GM21381 (cell line): ENCODE results near the gene KRT10.
"Not testable (repeated sequence)": the region's sequence is repeated elsewhere in the genome, so short reads cannot be mapped to it uniquely, and the experiment has no call there.

Experiments
- ATAC-seq: cut with Tn5 transposase; IDR thresholded peaks from one replicate; pipeline ENCODE4 v1.9.1; 2021; ENCODE audit warnings: mild to moderate bottlenecking, moderate library complexity; ENCODE audit not compliant: unreplicated experiment

The KRT10 gene

DNA sequence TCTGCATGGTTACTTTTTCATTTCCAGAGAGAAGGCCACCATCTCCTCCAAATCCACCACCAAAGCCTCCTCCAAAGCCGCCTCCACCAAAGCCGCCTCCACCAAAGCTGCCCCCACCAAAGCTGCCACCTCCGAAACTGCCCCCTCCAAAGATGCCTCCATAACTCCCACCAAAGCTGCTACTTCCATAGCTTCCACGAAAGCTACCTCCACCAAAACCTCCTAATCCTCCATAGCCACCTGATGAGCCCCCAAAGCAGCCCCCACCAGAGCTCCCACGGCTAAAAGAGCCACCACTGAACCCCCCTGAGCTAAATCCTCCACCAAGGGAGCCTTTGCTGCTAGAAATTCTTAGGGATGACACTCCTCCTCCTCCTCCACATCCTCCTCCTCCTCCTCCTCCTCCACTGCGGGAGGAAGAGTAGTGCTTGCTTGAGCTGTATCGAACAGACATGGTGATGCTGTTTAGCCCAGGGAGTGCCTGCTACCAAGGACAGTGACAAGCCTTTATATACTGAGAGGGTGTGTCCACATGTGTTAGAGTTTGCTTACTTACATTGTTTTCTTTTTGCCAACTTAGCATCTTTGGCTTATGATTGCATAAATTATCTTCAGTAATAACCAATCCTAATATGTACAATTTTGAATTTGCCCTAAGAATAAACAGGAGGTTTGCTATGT is at the start of gene KRT10:
TSS of gene KRT10 (minus strand) at position 483 of the 681 bp plus-strand sequence. CDS start at position 454, 29 bp downstream.
- ATAC-seq: no peak

DNA sequence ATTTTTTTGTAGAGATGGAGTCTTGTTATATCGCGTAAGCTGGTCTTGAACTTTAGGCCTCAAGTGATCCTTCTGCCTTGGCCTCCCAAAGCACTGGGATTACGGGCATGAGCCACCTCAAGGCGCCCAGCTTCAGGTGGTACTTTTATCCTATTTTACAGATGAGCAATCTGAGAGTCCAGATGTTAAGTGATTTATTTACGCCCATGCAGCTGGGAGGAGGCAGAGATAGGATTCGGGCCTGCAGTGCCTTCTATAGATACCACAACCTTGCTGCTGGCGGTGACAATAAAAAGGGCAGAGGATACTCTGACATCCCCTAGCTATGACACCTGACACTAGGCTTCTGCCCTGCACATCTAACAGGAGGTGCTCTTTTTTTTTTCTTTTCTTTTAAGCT is 48.9 kb upstream of the KRT10 start:
- no peak for ATAC-seq

DNA sequence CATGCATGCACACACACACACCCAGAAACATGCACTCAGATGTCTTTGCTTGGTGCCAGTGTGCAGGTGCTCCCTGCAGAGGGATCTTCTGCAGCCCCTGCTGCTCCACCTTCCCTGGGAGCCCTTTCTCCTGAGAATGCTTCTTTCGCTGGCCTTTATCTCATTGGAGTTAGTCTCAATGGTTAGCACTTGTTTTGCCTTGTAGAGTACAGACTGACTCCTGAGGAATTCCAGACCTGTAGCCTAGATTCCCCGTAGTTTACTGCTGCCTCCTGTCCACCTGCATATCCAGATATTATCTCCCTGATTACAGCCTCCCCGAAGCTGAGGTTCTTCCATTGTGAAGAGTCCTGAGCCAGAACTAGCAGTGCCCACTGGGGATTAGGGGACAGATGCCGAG is 47.7 kb upstream of the KRT10 start:
- ATAC-seq: no peak

- no peak for ATAC-seq
Measured at GRCh38 chr17:40866838-40867237, 44.4 kb upstream of the KRT10 start, which contains the start of gene KRT12. TSS of gene KRT12 (minus strand) at chr17:40867223. CDS start at chr17:40867186, 37 bp downstream.

DNA sequence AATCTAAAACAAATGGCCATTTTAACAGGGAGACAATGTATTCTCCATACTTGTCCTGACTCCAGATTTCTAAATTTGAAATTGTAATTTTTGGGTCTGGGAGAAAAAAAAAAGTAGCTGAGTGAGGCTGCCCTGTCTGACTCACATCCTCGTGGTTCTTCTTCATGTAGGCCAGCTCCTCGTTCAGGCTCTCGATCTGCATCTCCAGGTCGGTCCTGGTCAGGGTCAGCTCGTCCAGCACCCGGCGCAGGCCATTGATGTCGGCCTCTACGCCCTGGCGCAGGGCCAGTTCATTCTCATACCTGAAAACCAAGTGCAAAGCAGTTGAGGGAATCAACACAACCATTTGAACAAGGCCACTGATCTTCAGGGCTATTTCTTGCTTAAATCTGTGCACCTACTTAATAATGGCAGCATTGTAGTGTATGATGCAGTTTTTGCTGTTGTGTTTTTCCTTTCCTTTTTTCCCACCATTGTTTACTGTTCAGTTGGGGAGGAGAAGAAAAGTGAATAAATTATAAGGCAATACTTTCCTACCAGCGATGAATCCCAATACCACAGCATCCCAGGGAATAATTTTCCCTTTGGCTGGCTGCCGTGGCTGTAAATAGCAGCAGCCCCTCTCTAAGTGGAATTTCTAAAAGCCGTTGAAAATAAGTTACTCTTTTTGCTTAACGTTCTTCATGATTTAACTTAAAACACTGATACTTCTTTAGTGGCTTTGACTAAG is 42.4 kb upstream of the KRT10 start:
- ATAC-seq: no peak

- ATAC-seq: no peak
Measured at GRCh38 chr17:40862985-40863733, 40.7 kb upstream of the KRT10 start.

- no peak for ATAC-seq
Measured at GRCh38 chr17:40859536-40859935, 37.1 kb upstream of the KRT10 start.

DNA sequence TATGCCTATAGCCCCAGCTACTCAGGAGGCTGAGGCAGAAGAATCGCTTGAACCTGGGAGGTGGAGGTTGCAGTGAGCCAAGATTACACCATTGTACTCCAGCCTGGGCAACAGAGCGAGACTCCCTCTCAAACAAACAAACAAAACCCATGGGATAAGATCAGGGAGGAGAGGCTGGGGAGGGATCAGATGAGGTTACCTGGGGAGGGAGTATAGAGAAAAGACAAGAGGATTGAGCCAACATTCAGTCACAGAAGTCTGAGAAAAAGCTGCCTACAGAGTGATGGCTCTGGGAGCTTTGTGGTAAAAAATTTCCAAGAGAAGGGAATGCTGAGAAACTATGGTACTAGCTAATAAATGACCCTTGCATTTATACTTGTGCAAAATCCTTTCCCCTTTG is 36.3 kb upstream of the KRT10 start:
- ATAC-seq: not testable (repeated sequence)

DNA sequence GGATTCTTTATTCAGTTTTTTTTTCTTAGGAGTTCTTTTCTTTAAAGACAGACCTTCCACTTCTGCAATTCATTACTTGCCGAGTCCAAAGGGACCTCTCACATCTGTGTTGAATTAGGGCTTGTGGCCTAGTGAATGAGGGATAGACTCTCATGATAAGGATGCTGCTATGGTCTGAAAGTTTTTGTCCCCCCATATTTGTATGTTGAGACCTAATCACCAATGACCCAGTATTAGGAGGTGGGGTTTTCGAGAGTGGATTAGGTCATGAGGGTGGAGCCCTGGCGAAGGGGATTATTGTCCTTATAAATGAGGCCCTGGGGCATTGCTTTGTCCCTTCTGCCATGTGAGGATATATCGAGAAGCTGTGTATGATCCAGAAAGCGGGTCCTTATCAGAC is 35.1 kb upstream of the KRT10 start:
- no peak for ATAC-seq

- ATAC-seq: no peak
Measured at GRCh38 chr17:40854175-40854814, 31.9 kb upstream of the KRT10 start.

GRCh38 chr17:40852364-40852763 is 29.9 kb upstream of the KRT10 start:
- no peak for ATAC-seq

GRCh38 chr17:40850293-40850972 is 28.0 kb upstream of the KRT10 start:
- no peak for ATAC-seq

DNA sequence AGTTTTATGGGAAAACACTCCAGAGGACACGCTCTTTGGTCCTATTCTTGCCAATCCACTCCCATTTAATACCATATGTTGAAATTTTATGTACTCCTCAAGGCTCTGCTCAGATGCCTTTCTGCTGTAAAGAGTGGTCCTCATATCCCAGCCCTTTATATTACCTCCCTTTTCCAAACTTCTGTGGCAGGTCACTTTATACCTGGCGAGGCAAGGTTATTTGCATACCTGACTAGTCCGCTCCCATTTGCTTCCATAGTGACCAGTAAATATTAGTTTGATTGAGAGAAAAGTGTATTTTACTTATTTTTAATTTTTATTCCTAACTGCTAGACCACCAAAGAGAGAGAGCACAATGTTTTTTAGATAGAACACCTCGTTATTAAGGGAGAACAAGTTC is 27.3 kb upstream of the KRT10 start:
- no peak for ATAC-seq

DNA sequence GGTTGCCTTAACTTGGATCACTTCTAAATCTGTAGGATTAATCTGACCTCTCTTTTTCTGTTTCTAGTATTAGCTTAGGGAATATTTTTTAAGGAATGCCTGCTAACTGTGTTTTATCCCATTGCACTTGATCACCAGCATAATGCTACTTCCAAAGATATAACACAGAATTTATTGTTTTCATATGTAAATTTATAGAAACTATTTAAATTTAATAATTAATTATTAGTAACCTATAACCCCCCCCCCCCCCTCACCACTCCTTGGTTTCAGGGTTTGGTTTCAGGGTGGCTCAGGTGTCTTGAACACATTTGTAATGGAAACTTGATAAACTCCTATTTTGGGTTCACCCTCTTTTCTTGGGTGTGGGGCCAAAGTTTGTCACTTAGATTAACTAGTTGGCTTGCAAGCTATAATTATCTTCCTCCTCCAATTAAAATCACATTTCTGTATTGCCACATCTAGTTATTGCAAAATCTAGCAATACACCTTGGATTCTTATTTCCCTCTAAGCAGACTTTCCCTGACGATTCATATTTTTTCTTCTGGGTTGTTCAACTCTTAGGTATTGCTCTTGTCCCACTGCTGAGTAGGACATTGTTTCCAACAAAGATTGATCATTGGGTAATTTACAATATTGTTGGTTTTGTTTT is 26.3 kb upstream of the KRT10 start:
- no peak for ATAC-seq

- ATAC-seq: no peak
Measured at GRCh38 chr17:40846515-40847144, 24.2 kb upstream of the KRT10 start.

DNA sequence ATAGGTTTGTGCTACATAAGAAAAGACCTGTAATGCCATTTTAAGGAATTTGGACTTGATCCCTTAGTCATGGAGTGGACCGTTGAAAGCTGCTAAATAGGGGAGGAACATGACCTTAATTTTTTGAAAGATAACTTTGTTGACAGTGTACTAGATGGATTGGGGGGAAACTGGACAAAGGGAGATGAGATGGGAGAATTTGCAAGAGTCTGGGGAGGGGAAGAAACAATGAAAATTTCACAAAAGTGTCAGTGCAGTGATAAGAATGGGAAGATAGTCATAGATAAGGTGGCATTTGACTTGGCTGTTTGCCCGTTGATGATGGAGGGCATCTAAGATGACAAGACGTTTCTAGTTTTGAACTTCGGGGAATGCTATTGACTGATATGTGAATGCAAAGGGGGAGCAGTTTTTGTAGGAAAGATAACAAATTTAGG is 22.3 kb upstream of the KRT10 start:
- no peak for ATAC-seq

DNA sequence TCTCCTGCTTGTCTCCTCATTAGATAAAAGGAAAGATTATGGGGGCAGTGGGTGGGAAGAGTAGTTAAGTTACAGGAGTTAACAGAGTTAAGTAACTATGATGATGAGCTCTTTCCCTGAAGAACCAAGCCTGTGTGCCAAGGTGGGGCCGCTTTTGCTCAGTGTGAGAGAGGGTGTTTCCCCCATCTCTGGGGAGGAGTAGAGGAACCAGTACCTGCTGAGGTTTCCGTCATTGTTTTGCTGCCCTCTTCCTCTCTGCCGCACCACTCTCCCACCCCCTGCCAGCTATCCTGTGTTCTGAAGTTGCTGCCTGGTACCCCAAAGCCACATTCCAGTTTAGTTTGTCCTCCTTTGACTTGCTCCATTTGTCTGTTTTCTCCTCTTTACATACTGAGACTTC is 20.8 kb upstream of the KRT10 start:
- no peak for ATAC-seq

DNA sequence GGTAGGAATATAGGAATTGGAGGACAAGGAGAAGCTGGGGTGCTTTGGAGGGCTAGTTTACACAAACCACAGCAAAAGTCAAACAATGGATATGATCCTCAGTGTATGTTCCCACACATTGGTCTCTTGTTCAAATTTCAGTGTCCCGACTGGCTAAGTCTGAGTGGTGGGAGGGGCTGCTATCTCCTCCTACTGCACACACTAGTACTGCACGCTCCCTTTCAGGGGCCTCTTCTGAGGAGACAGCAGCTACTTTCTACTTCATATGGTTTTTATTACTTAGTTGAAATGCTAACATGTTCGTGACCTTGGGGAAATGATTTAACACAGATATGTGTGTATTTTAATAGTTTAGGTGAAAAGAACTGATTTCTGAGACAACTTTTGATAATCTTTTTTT is 18.8 kb upstream of the KRT10 start:
- ATAC-seq: no peak

DNA sequence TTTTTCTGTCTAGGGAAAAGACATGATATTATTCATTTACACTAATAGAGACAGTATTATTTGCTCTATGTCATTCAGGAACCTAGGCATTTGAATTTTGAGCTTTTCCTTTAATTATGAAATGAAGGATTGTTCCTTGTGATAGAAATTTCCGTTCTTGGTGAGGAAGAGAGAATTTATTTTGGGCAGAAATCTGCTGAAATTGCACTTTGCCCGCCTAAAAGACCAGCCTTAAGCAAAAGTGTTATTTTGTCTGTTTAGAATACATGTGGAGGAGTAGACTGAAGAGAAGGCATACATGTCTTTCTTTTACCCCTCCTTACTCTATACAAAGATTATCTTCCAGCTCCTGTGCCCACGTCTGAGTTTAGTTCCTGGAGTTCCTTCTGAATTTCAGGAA is 16.8 kb upstream of the KRT10 start:
- no peak for ATAC-seq

DNA sequence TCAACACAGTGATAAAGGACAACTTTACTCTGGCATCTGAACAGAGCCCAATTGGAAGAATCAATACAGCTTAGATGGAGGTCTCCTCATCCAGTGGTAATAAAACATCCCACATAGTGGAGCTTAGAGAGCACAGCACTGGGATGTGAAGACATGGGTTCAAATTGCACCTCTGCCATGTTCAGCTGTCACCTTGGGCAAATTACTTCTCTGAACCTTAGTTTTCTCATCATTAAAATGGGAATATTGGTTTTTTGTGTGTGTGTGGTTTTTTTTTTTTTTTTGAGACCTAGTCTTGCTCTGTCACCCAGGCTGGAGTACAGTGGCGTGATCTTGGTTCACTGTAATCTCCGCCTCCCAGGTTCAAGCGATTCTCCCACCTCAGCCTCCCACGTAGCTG is 13.6 kb upstream of the KRT10 start:
- no peak for ATAC-seq
